Psoas muscle (tissue), 8 donors: ENCODE data around the gene TAGLN. TPM values are rescaled to one million over a fixed set of nuclear protein-coding genes. Genes with fewer than 3 reads are reported as not detected.
A peak's percentile ranks its signal among the peaks of the same experiment; 100 is the strongest.

Experiments
- ATAC-seq, 4 donors: fragments of 200-7000 bp; cut with Tn5 transposase; one replicate each; pipeline ENCODE4 v1.9.1; 2020; ENCODE audit warnings: moderate library complexity in 3 of 4, mild to moderate bottlenecking in 2 of 4
- DNase-seq, 2 donors: peaks; one replicate each; pipeline ENCODE4 v3.0.0-alpha.2; 2020
- H3K27ac ChIP-seq: fragments of 200-600 bp; one replicate; pipeline ENCODE4 v1.8.0; 2022
- H3K27me3 ChIP-seq, 3 donors: fragments of 200-600 bp in 1 of 3; one replicate each; pipeline versions ENCODE4 v1.6.1 to v1.8.0; 2013 to 2022; ENCODE audit warnings: low read length in 2 of 3, mild to moderate bottlenecking in 2 of 3, moderate library complexity in 1 of 3; ENCODE audit not compliant: insufficient read depth in 3 of 3
- H3K36me3 ChIP-seq, 2 donors: fragments of 200-600 bp in 1 of 2; one replicate each; pipeline versions ENCODE4 v1.6.1 to v1.8.0; 2013 to 2022; ENCODE audit warnings: low read depth in 1 of 2, mild to moderate bottlenecking in 1 of 2, moderate library complexity in 1 of 2; ENCODE audit not compliant: insufficient read depth in 1 of 2
- H3K4me1 ChIP-seq: fragments of 200-600 bp; one replicate; pipeline ENCODE4 v1.8.0; 2022
- H3K4me3 ChIP-seq: fragments of 200-600 bp; one replicate; pipeline ENCODE4 v1.8.0; 2022; ENCODE audit warnings: mild to moderate bottlenecking
- H3K9me3 ChIP-seq: fragments of 200-600 bp; one replicate; pipeline ENCODE4 v1.8.0; 2022
- WGBS, 3 donors: extraction: QIAGEN DNeasy Blood & Tissue Kit; methylation state at CpG; one replicate each; pipeline versions ENCODE4 v1.1.6 to v1.1.7; 2013; 5-methylcytosine and 5-hydroxymethylcytosine counted together
- intact Hi-C, 2 donors: fragments of 100-400 bp; cut with DNase I; formaldehyde crosslinking; loops; one replicate each; pipeline versions ENCODE4 v1.11.0 to v1.14.2; 2022
- polyA plus RNA-seq, 3 donors: library from polyadenylated mRNA; stranded (reverse); fragments of 200-250 nt; gene quantifications; one replicate each; pipeline ENCODE4 v1.2.3, GENCODE V29; 2013
- total RNA-seq, 4 donors: library from RNA; stranded (reverse); fragmentation: NEBNext Ultra II Directional in 2 of 4; extraction: Animal tissue kit (Norgen Biotek cat#: 25700) in 2 of 4; gene quantifications; one replicate each; pipeline versions ENCODE4 v1.2.1 to v1.2.4, GENCODE V29; 2021 to 2023
- TF ChIP-seq, protein P1 (sequence below): fragments of 200-600 bp; IDR thresholded peaks from one replicate; pipeline ENCODE4 v1.8.0; 2022; ENCODE audit warnings: antibody characterized with exemption
- donor health status: healthy with polysubstance abuse.
- donor health status: DM: no; HTN: no; CAD: no; lungs with moderate emphysema.
- donor health status: Bipolar disorder and iron deficiency.
- donor health status: healthy.
- donor health status: DM: yes; HTN: yes; CAD: no.
- donor health status: DM: no; HTN: no; CAD: no.
- donor health status: DM: no; HTN: no; CAD: no.
- donor health status: DM: yes; HTN: yes; CAD: no.

Gene TAGLN
- total and polyA plus RNA-seq, 7 donors, result 36.2 to 140 (median 73.0) TPM

DNA sequence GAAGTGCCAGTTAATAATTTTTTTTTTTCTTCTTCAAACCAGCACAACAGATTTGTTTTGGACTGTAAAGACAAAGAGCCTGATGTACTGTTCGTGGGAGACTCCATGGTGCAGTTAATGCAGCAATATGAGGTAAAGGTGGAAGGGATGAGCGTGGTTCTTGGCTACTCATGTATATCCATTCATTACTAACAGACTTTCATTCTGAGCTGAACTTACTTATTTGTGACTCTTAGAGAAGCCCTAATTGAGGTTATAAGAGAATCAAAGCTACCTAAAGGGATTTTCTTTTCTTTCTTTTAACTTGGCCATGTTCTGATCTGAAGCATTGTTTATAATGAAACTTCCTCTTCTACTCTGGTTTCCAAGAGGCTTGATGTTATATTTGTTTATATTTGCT lies 39.3 kb upstream of the TAGLN start:
- 82 to 90% (median 85%) methylated on average over 2 of the region's 2 CpGs for WGBS, 3 donors
- no peak overlapping the region for H3K4me3 ChIP-seq
- H3K4me1 ChIP-seq, result no peaks in the 10 kb centered on the region
- H3K27ac ChIP-seq, result no peak overlapping the region
- H3K9me3 ChIP-seq, result no peaks in the 10 kb centered on the region
- H3K27me3 ChIP-seq, result no peaks in the 10 kb centered on the region
- DNase-seq (no peak), ATAC-seq (no peak)
- intact Hi-C loops, result no loop called here
- TF ChIP-seq, protein P1, sequence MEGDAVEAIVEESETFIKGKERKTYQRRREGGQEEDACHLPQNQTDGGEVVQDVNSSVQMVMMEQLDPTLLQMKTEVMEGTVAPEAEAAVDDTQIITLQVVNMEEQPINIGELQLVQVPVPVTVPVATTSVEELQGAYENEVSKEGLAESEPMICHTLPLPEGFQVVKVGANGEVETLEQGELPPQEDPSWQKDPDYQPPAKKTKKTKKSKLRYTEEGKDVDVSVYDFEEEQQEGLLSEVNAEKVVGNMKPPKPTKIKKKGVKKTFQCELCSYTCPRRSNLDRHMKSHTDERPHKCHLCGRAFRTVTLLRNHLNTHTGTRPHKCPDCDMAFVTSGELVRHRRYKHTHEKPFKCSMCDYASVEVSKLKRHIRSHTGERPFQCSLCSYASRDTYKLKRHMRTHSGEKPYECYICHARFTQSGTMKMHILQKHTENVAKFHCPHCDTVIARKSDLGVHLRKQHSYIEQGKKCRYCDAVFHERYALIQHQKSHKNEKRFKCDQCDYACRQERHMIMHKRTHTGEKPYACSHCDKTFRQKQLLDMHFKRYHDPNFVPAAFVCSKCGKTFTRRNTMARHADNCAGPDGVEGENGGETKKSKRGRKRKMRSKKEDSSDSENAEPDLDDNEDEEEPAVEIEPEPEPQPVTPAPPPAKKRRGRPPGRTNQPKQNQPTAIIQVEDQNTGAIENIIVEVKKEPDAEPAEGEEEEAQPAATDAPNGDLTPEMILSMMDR, result no peak
- H3K36me3 ChIP-seq, result peaks cover 9 to 91% of the 10 kb centered on the region in 2 donors

DNA sequence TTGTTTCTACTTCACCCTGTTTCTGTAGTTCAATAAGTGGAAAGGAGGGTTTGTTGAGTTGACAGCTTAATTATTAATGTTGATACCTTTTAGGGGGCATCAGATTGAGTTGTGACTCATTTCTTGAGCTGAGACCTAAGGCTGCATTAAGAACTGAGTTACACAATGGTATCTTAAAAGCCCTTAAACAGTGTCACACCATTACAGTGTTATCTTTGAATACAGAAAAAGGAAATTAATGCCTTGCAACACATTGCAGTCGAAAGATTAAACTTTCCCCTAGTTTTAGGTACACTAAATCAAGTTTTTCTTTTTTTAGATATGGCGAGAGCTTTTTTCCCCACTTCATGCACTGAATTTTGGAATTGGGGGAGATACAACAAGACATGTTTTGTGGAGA lies 38.3 kb upstream of the TAGLN start:
- intact Hi-C loops, result no loop called here
- no peak overlapping the region for H3K27ac ChIP-seq
- H3K4me3 ChIP-seq, result no peak overlapping the region
- H3K9me3 ChIP-seq, result no peaks in the 10 kb centered on the region
- H3K36me3 ChIP-seq, result peaks cover 9 to 91% of the 10 kb centered on the region in 2 donors
- TF ChIP-seq, protein P1, result no peak
- no peaks in the 10 kb centered on the region for H3K27me3 ChIP-seq
- 91 to 94% (median 92%) methylated on average over 2 of the region's 2 CpGs for WGBS, 3 donors
- DNase-seq (no peak), ATAC-seq (no peak)
- no peaks in the 10 kb centered on the region for H3K4me1 ChIP-seq

DNA sequence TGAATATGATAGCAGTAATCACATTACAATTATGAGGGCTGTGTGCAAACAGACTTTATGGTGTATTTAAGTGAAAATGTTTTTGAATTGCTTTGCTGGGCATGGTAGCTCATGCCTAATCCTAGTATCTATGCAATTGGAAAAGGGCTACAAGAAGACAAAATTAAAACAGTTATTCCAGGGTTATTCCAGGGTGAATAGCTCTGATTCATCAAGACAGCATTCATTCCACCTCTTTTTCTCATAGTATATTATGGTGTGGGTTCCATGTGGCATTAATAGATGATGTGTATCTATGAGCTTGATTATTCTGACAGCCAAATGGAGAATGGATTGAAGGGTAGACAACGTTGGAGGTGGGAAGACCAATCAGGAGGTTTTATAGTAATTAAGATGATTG lies 32.7 kb upstream of the TAGLN start:
- WGBS, 3 donors, result 46 to 66% (median 56%) methylated on average over 1 of the region's 1 CpG
- Histone ChIP-seq H3K27me3 (no peaks in the 10 kb centered on the region), H3K4me3 (no peak overlapping the region), H3K27ac (no peak overlapping the region), H3K4me1 (peaks cover 18% of the 10 kb centered on the region), H3K36me3 (peaks cover 2 to 82% of the 10 kb centered on the region in 2 donors), H3K9me3 (no peaks in the 10 kb centered on the region)
- ATAC-seq (no peak), DNase-seq (no peak)
- intact Hi-C loops, result no loop called here
- TF ChIP-seq, protein P1, result no peak

DNA sequence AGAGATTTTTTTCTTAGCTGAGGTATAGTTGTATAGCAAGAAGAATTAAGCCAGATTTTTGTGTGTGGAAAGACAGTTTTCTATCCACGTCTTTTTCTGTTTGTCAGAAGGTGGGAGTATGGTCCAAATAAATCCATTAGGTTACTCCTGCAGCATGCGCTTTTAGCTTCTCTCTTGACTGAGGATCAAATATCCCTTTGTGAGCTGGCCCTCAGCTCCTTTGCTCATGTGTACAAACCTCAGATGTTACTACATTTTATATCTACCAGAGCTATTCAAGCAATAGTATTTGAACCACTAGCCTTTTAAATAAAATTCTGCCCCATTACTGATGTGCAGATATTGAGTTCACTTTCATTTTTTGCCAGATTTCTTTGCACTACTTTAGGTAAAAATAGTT lies 29.4 kb upstream of the TAGLN start:
- ATAC-seq, result peak; percentile 38 to 71 (median 58)
- intact Hi-C loops, result no loop called here

More for the DNA sequence above, 29.4 kb upstream of the TAGLN start:
- peaks cover 39% of the 10 kb centered on the region for H3K4me1 ChIP-seq
- WGBS, 3 donors, result 31 to 44% (median 32%) methylated on average over 2 of the region's 2 CpGs
- peak overlapping the region; percentile 70 for H3K27ac ChIP-seq
- no peak overlapping the region for H3K4me3 ChIP-seq
- no peaks in the 10 kb centered on the region for H3K9me3 ChIP-seq
- DNase-seq, result no peak
- H3K36me3 ChIP-seq, result peaks cover 0 to 50% of the 10 kb centered on the region in 2 donors
- H3K27me3 ChIP-seq, result no peaks in the 10 kb centered on the region
- TF ChIP-seq, protein P1, result no peak
